ENCODE data around the gene PCNT.
"Not testable (repeated sequence)": the region's sequence is repeated elsewhere in the genome, so short reads cannot be mapped to it uniquely, and the experiment has no call there.

PCNT gene

DNA sequence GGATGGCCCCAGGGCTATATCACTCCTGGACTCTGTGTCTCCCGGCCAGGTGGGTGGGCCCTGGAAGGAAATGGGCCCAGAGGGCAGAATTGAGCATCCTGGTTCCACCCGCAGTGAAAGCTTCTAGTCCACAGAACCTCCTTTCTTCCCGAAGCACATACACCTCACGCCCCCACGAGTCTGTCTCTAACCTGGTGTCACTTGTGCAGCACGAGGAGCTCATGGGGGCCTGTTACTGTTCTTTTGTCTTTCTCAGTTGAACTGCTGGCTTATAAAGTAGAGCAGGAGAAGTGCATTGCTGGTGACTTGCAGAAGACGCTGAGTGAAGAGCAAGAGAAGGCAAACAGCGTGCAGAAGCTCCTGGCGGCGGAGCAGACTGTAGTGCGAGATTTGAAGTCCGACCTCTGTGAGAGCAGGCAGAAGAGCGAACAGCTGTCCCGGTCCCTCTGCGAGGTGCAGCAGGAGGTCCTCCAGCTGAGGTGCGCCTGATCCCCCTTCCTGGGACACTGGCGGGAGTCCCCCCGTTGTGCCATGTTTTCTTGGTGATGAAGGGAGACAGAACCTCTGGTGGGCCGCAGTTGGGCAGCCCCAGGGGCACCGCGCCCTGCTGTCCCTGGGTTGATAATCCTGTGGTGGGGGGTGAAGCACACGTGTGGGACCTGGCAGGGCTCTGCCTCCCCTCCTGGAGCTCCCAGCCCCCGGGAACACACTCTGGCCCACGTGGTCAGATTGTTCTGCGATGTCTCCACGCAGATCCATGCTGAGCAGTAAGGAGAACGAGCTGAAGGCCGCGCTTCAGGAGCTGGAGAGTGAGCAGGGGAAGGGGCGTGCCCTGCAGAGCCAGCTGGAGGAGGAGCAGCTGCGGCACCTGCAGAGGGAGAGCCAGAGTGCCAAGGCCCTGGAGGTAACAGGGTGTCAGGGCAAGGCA is 106.1 kb downstream of the PCNT start:
- no peak for DNase-seq

DNA sequence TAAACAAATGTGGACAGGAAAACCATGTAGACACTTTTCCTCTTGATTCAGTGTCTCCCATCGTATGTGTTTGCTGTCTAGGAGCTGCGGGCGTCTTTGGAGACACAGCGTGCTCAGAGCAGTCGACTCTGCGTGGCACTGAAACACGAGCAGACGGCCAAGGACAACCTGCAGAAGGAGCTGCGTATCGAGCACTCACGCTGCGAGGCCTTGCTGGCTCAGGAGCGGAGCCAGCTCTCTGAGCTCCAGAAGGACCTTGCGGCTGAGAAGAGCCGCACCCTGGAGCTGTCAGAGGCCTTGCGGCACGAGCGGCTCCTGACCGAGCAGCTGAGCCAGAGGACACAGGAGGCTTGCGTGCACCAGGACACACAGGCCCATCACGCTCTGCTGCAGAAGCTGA is 107.5 kb downstream of the PCNT start:
- DNase-seq: no peak

DNA sequence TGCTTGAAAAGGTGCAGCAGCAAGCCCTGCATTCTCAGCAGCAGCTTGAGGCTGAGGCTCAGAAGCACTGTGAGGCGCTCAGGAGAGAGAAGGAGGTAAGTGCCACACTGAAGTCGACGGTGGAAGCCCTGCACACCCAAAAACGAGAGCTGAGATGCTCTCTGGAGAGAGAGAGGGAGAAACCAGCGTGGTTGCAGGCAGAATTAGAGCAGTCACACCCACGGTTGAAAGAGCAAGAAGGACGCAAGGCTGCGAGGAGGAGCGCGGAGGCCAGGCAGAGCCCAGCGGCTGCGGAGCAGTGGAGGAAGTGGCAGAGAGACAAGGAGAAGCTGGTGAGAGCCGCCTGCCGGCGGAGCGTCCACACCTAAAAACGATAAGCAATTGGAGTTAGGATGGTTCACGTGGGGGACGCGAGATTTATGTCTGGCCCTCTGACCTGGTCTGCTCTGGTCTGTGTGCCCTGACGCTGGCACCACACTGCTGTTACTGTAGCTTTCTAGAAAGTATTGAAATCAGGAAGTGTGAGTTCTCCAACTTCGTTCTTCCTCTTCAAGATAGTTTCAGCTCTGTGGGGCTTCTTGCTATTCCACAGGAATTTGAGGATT is 108.0 kb downstream of the PCNT start:
- no peak for DNase-seq

DNA sequence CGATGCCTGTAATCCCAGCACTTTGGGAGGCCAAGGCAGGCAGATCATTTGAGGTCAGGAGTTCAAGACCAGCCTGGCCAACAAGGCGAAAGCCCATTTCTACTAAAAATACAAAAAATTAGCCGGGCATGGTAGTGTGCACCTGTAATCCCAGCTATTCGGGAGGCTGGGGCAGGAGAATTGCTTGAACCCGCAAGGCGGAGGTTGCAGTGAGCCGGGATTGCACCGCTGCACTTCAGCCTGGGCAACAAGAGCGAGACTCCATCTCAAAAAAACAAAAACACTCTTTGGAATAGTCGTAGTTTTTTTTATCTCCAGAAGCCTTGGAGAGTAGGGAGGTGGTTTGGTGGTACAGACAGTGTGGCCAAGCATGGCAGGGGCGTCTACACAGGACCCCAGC is 109.2 kb downstream of the PCNT start:
- DNase-seq: not testable (repeated sequence)

DNA sequence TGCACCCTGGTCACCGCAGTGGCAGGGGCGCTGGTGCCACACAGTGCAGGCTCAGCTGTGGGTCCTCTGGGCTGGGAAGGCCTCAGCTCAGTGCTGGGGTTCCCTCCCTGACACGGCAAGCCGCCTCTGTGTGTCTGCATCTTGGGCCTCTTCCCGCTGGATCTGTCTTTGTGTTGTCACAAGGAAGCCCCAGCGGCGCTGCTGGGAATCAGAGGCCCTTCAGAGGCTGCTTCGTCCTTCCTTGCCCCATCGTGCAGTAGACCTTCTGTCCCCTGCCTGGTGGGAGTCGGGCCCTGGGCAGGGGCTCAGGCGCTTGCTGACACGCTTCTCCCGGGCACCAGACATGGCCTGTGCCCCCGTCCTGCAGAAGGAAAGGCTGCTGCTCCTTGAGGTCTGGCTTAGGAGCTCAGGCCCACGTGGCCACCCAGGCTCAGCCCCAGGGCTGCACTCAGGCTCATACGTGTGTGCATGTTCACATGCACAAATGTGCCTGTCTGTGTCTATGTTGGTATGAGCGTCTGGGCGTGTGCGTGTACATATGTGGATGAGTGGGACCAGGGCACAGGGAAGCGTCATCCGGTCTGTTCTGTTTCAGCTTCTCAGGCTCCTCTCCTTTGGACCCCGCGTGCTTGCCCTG is 110.5 kb downstream of the PCNT start:
- DNase-seq: no peak

DNA sequence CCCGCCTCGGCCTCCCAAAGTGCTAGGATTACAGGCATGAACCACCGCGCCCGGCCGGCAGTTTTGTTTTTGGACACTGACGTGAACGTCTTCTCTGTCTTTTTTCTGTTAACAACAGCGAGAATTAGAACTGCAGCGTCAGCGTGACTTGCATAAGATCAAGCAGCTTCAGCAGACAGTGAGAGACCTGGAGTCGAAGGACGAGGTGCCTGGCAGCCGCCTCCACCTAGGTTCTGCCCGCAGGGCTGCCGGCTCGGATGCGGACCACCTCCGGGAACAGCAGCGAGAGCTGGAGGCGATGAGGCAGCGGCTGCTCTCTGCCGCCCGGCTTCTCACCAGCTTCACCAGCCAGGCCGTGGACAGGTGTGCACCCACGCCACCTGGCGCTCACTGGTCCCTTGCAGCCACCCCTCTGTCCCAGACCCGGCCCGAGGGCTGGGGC is 111.9 kb downstream of the PCNT start:
- DNase-seq: no peak

DNA sequence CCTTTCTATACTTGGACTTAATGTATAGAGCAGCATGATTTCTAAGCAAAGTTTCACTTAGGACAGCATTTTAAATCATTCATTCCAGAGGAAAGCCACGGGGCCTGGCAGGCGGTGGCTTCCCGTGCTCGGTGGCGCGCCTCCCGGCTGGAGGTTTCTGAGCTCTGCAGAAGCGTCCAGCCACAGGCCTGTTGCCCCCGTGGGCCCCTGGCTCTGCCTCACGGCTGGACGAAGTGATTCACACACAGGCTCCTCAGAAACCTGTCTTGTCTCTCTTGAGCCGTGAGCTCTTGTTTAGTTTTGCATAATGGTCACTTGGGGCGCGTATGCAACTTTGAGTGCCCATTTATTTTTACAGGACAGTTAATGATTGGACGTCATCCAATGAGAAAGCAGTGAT is 112.7 kb downstream of the PCNT start:
- no peak for DNase-seq

- no peak for DNase-seq
Measured at GRCh38 chr21:46437096-46437498, 113.1 kb downstream of the PCNT start.

- no peak for DNase-seq
Measured at GRCh38 chr21:46437511-46437910, 113.6 kb downstream of the PCNT start.

DNA sequence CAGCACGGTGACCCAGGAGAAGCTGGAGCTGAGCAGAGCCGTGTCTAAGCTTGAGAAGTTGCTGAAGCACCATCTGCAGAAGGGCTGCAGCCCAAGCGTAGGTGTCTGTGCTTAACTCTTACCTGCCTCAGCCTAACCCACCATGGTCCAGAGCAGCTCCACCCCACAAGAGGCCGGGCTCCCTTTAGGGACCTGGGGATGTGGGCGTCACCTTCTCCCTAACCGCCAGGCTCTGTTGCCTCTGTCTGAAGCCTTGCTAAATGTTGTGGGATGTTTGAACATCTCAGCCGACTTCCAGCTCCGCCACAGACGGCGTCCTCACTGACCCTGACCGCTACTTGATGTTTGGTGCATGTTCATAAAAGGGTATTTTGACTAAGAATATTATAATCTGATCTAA is 114.3 kb downstream of the PCNT start:
- DNase-seq: no peak

GRCh38 chr21:46439906-46440305 is 116.0 kb downstream of the PCNT start:
- no peak for DNase-seq

- DNase-seq: no peak
Measured at GRCh38 chr21:46441331-46441730, 117.4 kb downstream of the PCNT start.

DNA sequence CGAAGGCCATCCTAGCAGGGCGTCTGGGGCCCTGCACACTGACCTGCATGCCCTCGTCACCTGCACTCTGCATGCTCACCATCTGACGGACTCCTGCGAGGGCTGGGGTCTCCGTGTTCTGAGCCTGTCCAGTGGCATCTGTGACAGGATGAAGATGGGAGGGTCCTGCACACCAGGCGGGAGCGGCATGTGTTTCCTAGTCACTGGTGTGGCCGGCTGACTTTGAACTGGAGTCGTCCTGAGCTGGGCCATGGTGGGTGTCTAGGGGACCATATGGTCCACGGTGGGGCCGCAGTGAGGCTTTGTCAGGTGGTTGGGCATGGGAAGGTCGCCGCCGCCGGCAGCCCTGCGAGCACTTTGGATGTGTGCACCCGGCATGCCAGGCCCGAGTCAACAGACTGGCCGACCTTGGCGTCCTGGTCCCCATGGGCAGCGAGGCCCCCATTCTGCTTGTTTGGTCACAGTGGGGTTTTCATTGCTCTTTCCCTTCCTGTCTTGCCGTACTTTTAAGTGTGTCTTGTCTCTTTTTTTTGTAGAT is 118.1 kb downstream of the PCNT start:
- DNase-seq: no peak

DNA sequence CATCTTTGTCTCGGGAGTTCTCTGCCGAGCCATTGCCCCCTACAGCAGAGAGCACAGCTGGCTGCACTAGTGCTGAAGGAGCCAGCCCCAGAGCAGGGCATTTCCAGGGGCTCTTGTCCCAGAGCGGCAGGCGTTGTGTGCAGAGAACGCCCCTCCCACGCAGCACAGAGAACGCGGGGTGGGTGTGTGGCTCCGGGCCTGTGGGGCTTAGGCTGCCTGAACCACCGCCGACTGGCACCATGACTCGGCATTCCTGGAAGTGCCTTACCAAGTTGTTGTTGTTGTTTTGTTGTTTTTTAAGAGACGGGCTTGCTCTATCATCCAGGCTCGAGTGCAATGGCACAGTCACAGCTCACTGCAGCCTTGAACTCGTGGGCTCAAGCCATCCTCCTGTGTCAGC is 119.0 kb downstream of the PCNT start:
- no peak for DNase-seq

- DNase-seq: no peak
Measured at GRCh38 chr21:46443910-46444309, 120.0 kb downstream of the PCNT start.

DNA sequence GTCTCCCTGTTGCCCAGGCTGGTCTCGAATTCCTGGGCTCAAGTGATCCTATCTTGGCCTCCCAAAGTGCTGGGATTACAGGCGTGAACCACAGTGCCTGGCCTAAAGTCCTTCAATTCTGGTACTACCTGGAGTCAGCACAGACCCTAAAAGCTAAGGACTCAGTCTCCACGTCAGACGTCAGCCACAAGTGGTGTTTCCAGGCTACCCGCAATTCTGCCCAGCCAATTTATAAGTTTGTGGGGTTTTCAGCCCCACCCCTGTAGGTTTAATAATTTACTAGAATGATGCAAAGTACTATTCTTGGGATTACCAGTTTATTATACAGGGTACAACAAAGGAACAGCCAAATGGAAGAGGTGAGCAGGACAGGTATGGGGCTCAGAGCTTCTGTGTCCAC is 124.2 kb downstream of the PCNT start:
- no peak for DNase-seq

DNA sequence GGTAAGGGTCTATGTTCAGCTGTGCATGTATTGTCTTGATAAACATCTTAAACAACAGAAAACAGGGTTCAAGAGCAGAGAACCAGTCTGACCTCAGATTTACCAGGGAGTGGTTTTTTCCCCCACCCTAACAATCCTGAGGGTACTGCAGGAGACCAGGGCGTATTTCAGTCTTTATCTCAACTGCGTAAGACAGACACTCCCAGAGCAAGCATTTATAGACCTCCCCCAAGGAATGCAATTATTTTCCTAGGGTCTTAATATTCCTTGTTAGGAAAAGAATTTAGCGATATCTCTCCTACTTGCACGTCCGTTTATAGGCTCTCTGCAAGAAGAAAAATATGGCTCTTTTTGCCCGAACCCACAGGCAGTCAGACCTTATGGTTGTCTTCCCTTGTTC is 124.9 kb downstream of the PCNT start:
- not testable (repeated sequence) for DNase-seq

- no peak for DNase-seq
Measured at GRCh38 chr21:46452710-46453109, 128.8 kb downstream of the PCNT start.

DNA sequence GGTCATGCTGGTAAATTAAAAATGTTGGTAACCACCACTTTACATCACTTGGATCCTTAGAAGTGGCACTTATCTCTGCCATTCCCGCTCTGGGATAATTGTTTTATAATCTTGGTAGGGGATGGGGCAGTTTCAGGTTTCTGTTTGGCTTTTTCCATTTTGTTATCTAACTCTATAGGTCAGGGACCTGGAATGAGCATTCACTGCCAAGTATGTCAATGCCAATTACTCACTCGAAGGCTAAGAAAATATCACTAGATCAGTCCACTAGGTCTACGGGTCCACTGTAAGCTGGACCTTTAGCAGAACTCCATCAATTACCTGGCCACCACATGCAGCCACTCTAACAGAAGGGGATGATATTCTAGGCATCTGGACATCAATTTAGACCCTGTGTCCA is 130.2 kb downstream of the PCNT start:
- no peak for DNase-seq

- DNase-seq: no peak
Measured at GRCh38 chr21:46454634-46455390, 130.9 kb downstream of the PCNT start.

DNA sequence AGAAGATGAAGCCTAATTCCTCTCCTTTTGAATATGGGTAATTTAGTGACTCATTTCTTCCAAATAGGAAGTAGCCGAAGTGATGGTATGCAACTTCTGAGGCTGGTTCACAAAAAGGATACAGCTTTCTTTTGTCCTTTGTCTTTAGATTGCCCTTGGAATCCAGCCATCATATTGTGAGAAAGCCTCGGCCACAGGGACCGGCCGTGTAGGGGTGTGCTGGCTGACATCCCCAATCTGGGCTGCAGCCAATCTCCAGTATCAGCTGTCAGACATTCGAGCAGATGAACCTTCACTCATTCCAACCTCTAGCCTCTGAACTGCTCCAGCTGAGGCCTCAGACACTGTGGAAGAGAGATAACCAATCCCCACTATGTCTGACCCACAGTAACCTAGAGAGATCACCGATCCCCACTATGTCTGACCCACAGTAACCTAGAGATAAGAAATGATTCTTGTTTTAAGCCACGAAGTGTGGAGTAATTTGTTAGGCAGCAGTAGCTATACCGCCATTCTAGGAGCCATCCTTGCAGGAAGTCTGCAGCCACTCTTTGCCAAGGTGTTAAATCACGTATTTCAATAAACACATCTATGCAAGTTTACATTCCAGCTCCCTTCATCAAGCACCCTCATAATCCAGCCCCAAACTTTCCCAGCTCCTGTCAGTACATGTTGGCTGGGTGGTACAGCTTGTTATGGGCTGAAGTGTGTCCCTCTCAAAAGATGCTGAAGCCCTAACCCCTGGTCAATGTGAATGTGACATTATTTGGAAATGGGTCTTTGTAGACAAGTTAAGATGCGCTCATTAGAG is 131.8 kb downstream of the PCNT start:
- DNase-seq: no peak

DNA sequence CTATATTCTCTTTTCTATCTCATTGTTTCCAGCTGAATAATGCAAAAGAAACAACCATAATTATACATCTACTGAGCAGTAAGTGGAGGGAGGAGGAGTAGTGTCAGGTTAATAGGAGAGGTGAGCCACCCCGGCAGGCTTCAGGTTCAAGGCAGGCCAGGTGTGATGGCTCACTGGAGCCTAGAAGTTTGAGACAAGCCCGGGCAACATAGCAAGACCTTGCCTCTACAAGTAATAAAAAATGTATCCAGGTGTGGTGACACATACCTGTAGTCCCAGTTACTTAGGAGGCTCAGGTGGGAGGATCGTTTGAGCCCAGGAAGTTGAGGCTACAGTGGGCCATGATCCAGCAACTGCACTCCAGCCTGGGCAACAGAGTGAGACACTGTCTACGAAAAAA is 132.8 kb downstream of the PCNT start:
- no peak for DNase-seq
